GM19452 (cell line): Measurements from ENCODE around the gene MLLT3.

Experiments
- ATAC-seq: cut with Tn5 transposase; IDR thresholded peaks from one replicate; pipeline ENCODE4 v1.9.1; 2021; ENCODE audit not compliant: unreplicated experiment

The MLLT3 gene

DNA sequence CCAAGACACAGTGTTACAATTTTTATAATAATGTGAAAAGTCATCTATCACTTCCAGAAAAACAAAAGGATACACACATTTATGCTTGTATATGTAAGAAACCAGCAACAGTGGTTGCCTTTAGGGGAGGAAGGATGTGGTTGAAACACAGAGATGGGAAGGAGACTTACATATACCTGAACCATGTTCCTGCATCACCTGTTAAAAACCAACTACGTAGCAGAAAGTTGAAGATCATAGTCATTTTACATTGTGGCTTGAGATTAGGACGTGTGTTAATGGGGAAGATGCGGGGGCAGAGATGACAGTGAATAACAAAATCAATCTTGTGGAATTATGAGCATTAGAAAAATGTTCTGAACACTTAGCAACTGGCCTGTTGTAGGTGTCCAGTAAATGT, 307.3 kb downstream of the MLLT3 start:
- ATAC-seq: no peak

DNA sequence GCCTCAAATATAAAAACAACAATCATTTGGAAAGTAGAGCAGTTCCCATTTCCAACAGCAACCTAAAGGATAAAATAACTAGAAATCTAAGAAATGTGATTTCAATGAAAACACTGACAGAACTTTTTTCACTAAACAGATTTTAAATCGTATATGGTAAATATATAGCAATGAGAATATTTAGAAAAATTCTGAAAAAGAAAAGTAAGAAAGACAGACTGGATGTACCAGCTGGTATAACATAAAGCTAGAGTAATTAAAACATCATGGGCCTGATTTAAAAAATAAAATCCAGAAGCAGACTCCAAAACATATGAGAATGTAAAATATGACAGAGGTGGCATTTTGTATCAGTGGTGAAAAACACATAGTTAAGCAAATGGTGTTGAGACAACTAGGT, 308.9 kb downstream of the MLLT3 start:
- no peak for ATAC-seq

GRCh38 chr9:20312732-20313131, 309.6 kb downstream of the MLLT3 start:
- ATAC-seq: no peak

GRCh38 chr9:20310024-20310423, 312.3 kb downstream of the MLLT3 start:
- ATAC-seq: no peak

- ATAC-seq: no peak
These were observed 313.2 kb downstream of the MLLT3 start for GRCh38 chr9:20309124-20309523.

DNA sequence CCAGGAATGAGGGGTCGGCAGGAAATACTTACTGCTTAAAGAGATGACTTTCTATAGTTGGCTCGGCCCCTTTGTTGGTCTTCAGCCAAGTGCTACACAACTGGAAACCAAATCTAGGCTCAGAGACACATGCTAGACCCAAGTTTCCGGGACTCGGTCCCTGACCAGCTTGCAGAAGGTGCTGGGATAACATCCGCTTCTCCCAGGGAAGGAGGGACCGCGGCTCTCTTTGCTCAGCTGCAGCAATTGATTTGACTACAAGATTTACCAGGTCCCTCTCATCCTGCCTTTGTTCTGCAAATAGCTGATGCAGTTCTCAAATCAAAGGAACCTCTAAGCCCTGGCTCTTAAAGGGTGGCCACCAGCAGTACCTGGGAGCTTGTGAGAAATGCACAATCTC, 314.7 kb downstream of the MLLT3 start:
- ATAC-seq: no peak

DNA sequence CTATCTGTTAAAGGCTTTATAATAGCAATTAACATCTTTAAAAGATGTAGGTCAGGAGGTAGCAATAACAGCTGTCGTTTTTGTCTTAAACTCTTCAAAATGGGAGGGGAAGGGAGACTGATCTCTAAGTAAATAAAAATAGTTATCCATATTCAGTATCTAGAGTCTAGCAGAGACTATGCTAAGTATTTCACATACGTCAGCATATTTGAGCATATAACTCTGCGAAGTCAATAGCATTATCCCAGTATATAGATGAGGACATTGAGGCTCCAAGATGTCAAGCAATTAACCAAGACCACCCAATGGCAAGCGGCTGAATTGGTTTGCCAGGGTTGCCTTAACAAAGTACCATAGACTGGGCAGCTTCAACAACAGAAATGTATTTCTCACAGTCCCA, 316.8 kb downstream of the MLLT3 start:
- no peak for ATAC-seq

- ATAC-seq: no peak
These were observed 318.3 kb downstream of the MLLT3 start for GRCh38 chr9:20303996-20304395.

- ATAC-seq: no peak
These were observed 319.2 kb downstream of the MLLT3 start for GRCh38 chr9:20303066-20303465.

GRCh38 chr9:20302197-20302596, 320.1 kb downstream of the MLLT3 start:
- no peak for ATAC-seq

DNA sequence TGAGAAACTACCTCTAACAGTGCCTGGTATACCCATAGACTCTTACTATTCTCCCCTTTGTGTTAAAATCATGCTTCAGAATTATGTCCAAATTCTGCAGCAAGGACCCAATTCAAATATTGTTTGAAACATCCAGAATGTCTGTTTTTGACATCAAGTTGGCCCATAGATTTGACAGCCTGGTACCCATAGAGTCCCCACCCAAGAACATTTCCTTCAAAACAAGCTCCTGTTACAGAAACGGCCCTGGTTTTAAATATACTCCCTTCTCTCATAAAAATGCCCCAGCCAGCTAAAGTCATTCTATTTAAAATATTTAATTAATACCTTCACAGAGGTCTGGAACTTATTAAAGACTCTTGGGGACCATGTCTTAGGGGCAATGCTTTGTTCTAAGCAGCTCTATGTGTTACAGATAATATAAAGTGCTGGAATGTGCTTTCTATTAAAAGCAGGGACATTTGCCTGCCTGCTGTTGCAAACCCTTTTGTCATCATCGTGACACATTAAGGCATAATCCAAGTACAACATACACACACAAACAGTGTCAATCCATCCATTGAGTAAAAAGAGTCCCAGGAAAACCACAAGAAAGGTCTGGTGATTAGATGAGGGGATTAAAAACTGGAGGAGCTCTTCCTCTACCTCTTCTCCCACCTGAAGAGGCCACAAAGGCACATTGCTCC, 321.7 kb downstream of the MLLT3 start:
- no peak for ATAC-seq

DNA sequence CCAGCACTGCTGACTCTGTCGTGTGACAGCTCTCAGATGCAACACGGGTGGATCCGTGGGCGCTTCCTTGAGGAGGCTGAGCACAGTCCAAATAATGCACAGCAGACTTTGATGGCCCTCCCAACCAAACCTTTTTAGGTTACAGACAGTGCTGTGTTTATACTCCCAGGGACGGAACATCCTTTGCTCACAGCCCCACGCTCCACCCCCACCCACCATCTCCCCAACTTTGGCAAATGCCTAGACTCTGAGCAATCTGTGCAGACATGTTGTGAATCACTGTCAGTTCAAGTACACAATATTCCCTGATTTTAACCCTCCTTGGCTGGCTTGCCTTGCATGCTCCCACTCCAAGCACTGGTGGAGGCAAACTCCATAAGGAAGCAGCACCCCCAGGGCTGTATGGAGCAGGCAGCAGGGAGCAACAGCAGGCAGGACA, 324.6 kb downstream of the MLLT3 start:
- no peak for ATAC-seq

- no peak for ATAC-seq
These were observed 326.7 kb downstream of the MLLT3 start for GRCh38 chr9:20295555-20295954.

DNA sequence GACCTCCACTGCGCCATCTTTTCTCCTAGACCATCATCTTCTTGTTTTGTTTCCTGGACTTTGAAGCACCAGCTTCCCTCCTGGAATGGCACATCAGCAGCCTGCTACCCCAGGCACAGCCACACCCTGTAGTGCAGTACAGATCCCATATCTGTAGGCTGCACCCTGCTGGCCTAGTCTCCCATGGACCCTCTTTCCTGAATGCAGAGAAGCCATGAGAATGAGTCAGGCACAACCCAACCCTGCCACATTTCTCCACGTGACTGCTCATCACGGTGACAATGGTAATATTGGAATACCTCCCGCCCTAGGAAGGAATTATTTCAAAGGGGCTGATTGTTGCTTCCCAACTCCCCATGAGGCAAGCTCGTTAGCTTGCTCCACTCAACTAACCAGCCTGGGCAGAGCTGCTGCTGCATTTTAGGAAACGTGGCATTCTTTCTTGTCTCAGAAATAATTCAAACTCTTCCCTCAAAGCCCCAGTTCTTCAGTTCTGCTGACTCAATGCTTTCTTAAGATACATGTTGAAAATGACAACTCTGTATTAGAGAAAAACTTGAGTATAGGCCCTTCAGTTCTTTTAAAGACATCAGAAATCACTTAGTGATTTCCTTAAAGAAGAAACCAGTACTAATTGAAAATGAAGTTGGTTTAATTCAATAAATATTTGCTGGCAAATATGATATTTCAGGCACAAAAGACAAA, 328.1 kb downstream of the MLLT3 start:
- no peak for ATAC-seq

DNA sequence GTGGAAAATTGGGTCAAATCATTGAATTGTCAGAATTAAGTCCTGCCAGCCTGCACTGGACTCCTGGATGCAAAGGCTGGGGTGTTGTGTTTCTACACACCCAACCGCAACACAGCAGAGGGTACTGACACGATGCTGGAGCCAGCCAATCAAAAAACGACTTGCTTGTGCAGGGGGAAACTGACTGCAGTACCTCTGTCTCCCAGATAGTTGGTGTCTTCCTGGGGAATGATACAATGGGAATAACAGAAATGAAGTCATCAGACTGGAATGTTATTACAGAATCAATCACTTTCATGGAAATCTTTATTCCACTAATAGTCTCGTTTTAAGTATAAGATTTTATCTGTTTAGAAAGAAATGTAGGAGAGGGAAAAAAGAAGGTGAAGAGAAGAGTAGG, 330.3 kb downstream of the MLLT3 start:
- no peak for ATAC-seq
